Ishikawa (cell line): ENCODE results near the gene CHEK1.

ENCODE experiments used
- CEBPB ChIP-seq: IDR thresholded peaks from 2 replicates; pipeline ENCODE4 v1.6.1; 2012
- CREB1 ChIP-seq: IDR thresholded peaks from 2 replicates; pipeline ENCODE4 v1.6.1; 2012; ENCODE audit warnings: low read depth
- EGR1 ChIP-seq: IDR thresholded peaks from 2 replicates; pipeline ENCODE4 v1.6.1; 2012
- EP300 ChIP-seq: IDR thresholded peaks from 2 replicates; pipeline ENCODE4 v1.6.1; 2012; ENCODE audit warnings: borderline replicate concordance
- FOXM1 ChIP-seq: IDR thresholded peaks from 2 replicates; pipeline ENCODE4 v1.6.1; 2012; ENCODE audit warnings: low read depth, borderline replicate concordance
- MAX ChIP-seq: IDR thresholded peaks from 2 replicates; pipeline ENCODE4 v1.6.1; 2012
- NFIC ChIP-seq: IDR thresholded peaks from 2 replicates; pipeline ENCODE4 v1.6.1; 2012
- RAD21 ChIP-seq: IDR thresholded peaks from 2 replicates; pipeline ENCODE4 v1.6.1; 2012; ENCODE audit warnings: low read depth
- REST ChIP-seq: IDR thresholded peaks from 2 replicates; pipeline ENCODE4 v1.6.1; 2012; ENCODE audit warnings: low read depth, mild to moderate bottlenecking
- TAF1 ChIP-seq: IDR thresholded peaks from 2 replicates; pipeline ENCODE4 v1.6.1; 2012; ENCODE audit warnings: low read depth, mild to moderate bottlenecking
- TCF12 ChIP-seq: IDR thresholded peaks from 2 replicates; pipeline ENCODE4 v1.6.1; 2012; ENCODE audit warnings: low read depth
- TEAD4 ChIP-seq: IDR thresholded peaks from 2 replicates; pipeline ENCODE4 v1.6.1; 2012
- USF1 ChIP-seq: IDR thresholded peaks from 2 replicates; pipeline ENCODE4 v1.6.1; 2012
- YY1 ChIP-seq: IDR thresholded peaks from 2 replicates; pipeline ENCODE4 v1.6.1; 2012; ENCODE audit warnings: low read depth
- ZBTB7A ChIP-seq: IDR thresholded peaks from 2 replicates; pipeline ENCODE4 v1.6.1; 2012; ENCODE audit warnings: low read depth

CHEK1 gene

GRCh38 chr11:125692887-125693286 is 67.9 kb downstream of the CHEK1 start:
- TF ChIP-seq FOXM1, result no peak
- TF ChIP-seq TAF1, result no peak
- no peak for TF ChIP-seq TEAD4
- no peak for TF ChIP-seq NFIC
- TF ChIP-seq CEBPB, result no peak
- TF ChIP-seq RAD21, result no peak
- no peak for TF ChIP-seq REST
- TF ChIP-seq MAX, result no peak
- TF ChIP-seq CREB1, result no peak
- TF ChIP-seq ZBTB7A, result no peak
- no peak for TF ChIP-seq TCF12
- TF ChIP-seq EGR1, result no peak
- no peak for TF ChIP-seq YY1
- no peak for TF ChIP-seq EP300
- no peak for TF ChIP-seq USF1

GRCh38 chr11:125694951-125695350 is 70.0 kb downstream of the CHEK1 start:
- TF ChIP-seq USF1 (no peak), NFIC (no peak), CREB1 (no peak), TEAD4 (no peak), TAF1 (no peak), FOXM1 (no peak), EP300 (no peak), REST (no peak), ZBTB7A (no peak), YY1 (no peak)

GRCh38 chr11:125701018-125701610 is 76.2 kb downstream of the CHEK1 start:
- TF ChIP-seq TAF1 (no peak), CREB1 (no peak), CEBPB (no peak), USF1 (no peak), RAD21 (no peak), TCF12 (no peak), ZBTB7A (no peak), EGR1 (no peak), FOXM1 (no peak), NFIC (no peak), TEAD4 (no peak), MAX (no peak), REST (no peak), YY1 (no peak)

GRCh38 chr11:125701858-125702621 is 77.1 kb downstream of the CHEK1 start:
- TF ChIP-seq CREB1 (no peak), REST (no peak), MAX (no peak), EGR1 (no peak), TAF1 (no peak), YY1 (no peak)
